ENCODE results near the gene TXNRD1.
"Not testable (repeated sequence)": the region's sequence is repeated elsewhere in the genome, so short reads cannot be mapped to it uniquely, and the experiment has no call there.

TXNRD1 gene

DNA sequence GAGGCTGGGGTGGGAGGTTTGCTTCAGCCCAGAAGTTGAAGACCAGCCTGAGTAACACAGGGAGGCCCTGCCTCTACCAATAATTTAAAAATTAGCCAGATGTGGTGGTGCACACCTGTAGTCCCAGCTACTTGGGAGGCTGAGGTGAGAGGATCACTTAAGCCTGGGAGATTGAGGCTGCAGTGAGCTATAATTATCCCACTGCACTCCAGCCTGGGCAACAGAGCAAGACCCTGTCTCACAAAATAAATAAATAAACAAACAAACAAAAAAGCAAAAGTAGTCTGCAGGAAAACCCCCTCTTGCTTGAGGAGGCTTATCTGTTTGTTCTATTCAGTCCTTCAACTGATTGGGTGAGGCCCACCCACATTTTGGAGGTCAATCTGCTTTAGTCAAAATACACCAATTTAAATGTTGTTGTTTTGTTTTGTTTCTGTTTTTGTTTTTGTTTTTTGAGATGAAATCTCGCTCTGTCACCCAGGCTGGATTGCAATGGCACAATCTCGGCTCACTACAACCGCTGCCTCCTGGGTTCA lies 24.9 kb upstream of the TXNRD1 start:
- no peak for DNase-seq (ENCODE audit: low spot score)

DNA sequence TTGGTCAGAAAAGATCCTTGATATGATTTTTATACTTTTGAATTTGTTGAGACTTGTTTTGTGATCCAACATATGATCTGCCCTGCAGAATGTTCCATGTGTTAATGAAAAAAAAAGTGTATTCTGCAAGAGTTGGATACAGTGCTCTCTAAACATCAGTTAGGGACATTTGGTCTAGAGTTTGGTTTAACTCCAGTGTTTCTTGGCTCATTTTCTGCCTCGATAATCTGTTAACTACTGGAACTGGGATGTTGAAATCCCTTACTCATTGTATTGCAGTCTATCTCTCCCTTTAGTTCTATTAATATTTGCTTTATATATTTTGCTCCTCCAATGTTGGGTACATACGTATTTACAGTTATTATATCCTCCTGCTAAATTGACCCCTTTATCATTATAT lies 18.3 kb upstream of the TXNRD1 start:
- no peak for DNase-seq (ENCODE audit: low spot score)

DNA sequence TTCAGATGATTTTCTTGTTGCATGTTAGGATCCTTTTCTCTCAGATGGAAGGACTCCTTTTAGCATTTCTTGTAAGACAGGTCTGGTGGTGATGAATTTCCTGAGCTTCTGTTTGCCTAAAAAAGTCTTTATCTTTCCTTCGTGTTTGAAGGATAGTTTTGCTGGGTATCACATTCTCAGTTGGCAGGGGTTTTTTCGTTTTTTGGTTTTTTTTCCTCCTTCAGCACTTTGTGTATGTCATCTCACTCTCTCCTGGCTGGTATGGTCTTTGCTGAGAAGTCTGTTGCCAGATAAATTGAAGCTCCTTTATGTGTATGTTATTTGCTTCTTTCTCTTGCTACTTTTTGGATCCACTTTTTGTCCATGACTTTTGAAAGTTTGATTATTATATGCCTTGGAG lies 15.6 kb upstream of the TXNRD1 start:
- DNase-seq (ENCODE audit: low spot score) = no peak

DNA sequence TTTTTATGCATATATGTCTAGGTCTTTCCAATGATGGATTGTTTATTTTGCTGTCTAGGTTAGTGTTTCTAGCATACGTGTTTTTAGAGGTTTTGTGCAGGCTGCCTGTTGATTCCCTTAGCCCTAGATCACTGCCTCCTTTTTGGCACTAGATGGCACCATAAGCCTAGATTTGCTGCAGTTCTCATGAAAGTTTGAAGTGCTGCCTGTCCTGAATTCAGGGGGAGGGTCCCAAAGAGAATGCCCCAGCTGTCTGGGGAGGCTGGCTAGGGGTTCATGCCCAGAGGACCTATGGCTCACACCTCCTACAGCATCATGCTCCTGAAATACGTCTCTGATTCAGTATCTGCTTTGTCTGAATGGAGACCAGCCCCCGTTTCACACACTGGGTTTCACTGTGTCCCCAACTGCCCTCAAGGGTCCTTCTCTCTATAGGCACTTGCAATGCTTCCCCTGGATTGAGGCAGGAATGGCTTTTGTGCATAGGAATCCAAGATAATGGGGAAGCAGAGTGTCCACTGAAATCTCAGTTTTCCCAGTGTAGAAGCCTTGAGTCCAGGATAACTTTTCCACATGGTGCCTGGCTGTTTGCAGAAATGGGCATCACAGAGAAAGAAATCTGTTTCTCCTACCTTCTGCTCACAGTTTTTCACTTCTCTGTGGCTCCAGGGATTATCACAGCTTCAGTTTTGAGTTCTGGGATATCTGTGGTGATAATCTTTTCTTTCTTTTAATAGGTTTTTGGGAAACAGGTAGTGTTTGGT lies 14.2 kb upstream of the TXNRD1 start:
- DNase-seq (ENCODE audit: low spot score) = peak; percentile 85

DNA sequence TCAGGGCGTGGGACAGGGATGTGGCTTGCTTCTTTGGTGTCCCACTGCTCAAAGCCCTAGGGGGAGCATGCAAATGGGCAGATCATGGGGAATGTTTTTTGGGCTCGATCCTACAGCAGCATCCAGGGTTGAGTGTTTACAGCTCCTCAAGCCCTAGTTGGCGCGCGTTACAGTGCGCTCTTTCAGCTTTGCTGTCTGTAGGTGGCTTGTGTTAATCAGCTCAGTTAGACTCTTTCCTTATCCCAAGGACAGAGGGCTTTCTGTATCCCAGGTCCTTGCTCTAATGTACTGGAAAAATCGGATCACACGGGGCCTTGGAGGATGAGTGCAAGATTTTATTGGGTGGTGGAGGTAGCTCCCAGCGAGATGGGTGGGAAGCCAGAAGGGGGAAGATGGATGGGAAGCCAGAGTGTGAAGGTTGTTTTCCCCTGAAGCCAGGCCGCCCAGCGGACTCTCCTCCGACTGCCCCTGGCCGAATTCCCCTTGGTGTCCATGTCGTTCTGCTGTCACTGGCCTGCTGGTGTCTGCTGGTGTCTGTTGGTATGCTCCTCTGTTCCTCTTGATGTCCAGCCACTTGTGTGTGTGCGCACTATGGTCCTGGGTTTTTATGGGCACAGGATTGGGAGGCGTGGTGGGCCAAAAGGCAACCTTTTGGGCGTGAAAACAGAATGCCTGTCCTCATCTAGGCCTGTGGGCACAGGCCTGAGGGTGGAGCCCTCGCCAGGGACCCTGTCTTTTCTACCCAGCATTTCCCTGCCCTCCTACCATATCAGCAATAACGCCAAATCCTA lies 10.7 kb upstream of the TXNRD1 start:
- no peak for DNase-seq (ENCODE audit: low spot score)

DNA sequence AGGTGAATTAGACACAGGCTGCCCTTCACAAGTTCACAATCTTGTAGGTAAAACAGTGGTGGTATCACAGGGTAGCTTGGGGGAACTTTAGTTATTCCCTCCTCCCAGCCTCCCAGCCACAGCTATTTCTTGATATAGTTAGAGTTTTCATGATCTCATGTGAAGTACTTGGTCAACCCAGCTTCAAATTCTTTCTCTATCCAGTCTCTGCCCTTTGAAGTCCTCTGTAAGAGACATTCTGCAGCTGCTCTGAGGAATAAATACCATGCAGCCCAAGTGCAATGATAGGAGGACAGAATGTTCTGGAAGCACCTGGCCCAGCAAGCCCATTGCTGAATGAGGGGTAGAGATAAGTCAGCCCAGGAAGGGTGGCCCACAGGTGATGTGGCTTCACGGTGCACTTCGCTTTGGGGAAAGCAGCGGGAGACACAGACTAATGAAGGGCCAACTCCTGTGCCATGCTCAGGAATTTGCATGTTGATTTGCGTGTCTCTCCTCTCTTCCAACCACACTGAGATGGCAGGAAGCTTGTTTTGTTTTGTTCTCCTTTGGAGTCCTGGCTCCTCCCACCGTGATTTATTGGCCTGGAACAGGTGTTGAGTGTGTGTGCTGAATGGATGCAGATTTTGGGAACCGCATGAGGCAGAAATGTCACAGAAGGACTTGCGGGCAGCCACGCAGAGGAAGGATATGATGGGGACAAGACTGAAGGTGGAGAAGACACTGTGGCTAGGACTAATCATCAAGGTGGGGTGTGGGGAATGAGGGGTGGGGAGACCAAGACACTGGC lies 8.0 kb upstream of the TXNRD1 start:
- DNase-seq (ENCODE audit: low spot score) = no peak

DNA sequence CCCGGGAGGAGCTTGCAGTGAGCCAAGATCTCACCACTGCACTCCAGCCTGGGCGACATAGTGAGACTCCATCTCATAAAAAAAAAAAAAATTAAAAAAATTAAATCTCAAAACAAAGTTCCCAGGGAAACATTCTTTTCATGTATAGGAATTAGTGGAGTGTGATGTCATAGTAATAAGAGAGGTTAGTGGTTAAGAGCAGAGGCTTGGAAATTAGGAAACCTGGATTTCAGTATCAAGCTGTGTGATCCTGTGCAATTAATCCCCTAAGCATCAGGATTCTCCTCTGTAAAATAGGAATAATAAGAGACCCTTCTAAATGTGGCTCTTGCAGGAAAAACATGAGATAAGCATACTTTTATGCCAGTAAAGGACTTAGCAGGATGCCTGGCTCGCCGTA lies 3.1 kb upstream of the TXNRD1 start:
- DNase-seq (ENCODE audit: low spot score) = no peak

DNA sequence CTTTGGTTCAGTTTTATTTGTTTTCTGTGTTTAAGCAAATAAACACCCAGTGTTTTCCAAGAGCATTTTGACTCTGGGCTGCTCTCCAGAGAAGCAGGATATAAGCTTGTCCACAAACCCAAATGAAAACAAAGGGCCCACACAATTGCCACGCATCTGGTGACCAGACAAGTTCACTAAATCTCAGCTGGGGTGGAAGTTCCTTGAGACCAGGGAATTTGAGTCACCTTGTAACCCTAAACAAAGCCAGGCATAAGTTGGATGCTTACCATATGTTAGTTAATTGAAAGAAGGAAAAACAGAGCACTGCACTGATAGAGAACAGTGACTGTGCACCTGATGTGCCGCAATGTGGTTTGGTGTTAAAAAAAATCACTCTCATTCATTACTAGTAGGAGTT lies 1.6 kb upstream of the TXNRD1 start:
- DNase-seq (ENCODE audit: low spot score) = no peak

DNA sequence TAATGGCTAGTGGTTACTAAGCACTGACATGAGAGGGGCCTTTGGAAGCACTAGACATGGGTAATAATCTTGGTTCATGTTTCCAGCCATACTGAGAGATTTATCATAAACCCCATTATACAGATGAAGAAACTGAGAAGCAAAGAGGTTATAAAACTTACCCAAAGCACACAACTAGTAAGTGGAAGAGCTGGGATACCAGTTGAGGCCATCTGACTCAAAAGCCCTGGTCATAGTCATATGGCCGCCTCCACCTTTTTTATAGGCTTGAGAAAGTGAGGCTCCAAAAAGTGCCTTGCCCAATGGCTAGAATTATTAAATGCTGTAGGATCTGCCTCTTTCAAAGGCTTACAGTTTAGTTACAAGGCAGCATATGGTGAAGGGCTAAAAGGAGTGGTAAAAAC lies 944 bp downstream of the TXNRD1 start:
- DNase-seq (ENCODE audit: low spot score) = no peak

DNA sequence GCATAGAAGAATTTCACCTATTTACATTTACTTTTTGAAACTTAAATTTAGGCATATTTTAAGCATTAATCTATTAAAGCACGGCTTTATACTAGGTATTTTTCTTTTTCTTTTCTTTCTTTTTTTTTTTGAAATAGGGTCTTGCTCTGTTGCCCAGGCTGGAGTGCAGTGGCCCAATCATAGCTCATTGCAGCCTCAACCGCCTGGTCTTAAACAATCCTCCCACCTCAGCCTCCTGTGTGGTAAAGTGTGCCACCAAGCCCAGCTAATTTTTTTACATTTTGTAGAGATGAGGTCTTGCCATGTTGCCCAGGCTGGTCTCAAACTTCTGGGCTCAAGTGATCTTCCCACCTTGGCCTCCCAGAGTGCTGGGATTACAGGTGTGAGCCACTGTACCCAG lies 2.9 kb downstream of the TXNRD1 start:
- not testable (repeated sequence) for DNase-seq (ENCODE audit: low spot score)

DNA sequence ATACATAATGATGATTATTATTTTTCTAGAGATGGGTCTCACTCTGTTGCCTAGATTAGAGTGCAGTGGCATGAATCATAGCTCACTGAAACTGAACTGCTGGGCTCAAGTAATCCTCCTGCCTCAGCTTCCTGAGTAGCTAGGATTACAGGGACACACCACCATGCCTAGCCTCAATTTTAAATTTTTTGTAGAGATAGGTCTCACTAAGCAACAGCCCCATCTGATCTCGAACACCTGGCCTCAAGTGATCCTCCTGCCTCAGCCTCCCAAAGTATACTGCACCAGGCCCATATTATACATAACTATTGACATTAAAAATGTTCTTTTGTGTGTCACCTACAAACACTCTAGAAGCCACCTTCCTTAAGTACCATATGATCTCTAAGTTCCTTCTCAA lies 3.4 kb downstream of the TXNRD1 start:
- DNase-seq (ENCODE audit: low spot score) = no peak

DNA sequence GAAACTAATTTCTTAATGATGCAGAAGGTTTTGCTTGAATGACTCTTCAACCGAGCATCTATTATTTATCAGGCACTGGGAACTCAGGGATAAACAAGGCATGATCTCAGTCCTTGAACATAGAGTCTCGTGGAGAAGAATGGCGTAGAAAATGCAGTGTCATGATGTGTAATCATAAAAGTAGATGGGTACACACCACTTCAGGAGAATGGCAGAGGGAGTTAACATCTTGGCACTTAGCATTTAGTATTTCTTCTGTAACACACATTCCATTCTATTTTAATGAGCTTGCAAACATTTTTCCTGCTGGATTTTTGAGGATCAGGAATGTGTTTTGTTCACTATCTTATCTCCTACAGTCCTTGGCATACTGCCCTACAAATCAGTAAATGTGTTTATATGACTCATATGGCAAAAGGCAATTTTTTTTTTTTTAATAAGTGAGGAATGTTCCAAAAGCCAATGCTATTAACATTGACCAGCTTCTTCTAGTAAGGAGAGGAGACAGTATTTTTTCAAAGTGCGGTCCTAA lies 3.8 kb downstream of the TXNRD1 start:
- no peak for DNase-seq (ENCODE audit: low spot score)

DNA sequence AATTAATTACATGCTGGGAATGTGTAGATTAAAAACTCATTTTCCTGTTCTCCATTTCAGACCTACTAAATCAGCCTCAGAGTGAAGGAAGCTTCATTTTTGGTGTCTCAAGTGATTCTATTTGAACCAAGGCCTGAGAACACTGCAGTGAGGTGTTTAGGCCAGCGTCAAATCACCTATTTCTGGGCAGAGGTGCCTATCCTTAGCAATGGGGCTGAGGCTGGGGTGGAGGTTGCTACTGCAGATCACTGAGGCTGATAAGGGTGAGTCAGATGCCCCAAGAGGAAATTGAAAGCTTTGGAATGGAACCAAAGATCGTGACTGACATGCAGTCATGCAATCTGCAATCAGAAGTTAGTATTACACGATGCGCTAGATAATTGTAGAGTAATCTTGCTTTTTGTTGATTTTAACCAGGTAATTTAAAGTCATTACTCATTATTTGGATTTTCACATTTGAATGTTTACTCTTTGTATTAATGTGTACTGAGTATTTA lies 4.4 kb downstream of the TXNRD1 start:
- DNase-seq (ENCODE audit: low spot score) = no peak

DNA sequence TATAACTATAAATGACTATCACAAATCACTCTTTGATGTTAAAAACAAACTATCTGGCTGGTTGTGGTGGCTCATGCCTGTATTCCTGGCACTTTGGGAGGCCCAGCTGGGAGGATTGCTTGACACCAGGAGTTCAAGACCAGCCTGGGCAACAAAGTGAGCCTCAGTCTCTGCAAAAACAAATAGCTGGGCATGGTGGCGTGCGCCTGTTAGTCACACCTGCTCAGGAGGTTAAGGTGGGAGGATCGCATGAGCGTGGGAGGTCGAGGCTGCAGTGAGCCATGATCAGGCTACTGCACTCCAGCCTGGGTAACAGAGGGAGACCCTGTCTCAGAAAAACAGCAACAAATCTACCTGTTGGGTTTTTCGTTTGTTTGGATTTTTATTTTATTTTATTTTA lies 5.4 kb downstream of the TXNRD1 start:
- no peak for DNase-seq (ENCODE audit: low spot score)

DNA sequence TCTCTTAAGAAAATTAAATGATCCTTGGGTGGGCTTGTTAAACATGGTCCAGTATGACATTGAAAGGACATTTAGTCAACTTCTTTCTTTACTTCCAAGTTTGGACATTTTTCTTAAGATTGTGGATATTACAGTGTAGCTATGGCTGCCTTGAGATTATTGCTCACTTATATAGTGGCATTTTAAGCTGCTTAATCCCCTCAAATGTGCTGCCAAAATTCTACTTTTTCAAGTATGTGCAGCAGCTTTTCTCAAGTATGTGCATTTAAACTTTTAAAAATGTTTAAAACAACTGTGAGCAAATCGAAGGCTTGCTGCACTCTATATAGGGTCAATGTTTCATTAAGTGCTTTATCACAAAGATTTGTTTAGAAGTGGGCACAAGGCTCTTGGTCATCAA lies 7.4 kb downstream of the TXNRD1 start:
- no peak for DNase-seq (ENCODE audit: low spot score)

DNA sequence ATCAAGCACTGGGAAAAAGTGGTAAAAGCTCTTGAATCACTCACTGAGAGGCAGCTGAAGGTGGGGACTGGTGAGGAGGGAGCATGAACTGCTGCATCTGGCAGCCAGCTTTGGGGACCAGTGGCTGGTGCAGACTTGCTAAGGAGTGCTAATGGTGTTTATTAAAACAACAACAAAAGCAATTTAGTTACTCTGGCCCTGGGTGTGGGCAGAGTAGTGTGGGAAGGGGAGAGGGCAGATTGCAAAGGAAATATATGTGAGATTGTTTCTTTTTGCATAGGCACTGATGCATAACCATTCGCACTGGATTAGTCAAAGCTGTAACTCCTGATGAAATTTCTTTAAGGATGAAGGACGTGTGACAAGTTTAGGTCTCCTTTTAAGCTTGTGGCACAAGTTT lies 8.1 kb downstream of the TXNRD1 start:
- DNase-seq (ENCODE audit: low spot score) = no peak

DNA sequence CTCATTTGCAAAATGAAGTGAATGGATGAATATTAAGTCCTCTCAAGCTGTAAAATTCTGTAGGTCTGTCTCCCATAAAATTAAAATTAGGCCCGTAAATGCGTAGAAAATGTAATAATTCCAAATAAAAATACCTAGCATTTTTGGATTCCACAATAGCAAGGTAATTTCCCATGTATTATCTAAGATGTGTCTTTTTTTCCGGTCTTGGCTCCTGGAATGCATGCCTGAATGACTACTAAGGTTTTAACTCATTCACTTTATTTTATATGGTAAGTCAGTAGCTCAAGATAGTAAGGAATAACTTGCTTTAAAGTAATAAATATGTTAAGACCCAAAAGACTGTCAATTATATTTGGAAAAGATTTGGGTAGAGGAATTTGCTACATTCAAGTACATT lies 11.1 kb downstream of the TXNRD1 start:
- DNase-seq (ENCODE audit: low spot score) = no peak

DNA sequence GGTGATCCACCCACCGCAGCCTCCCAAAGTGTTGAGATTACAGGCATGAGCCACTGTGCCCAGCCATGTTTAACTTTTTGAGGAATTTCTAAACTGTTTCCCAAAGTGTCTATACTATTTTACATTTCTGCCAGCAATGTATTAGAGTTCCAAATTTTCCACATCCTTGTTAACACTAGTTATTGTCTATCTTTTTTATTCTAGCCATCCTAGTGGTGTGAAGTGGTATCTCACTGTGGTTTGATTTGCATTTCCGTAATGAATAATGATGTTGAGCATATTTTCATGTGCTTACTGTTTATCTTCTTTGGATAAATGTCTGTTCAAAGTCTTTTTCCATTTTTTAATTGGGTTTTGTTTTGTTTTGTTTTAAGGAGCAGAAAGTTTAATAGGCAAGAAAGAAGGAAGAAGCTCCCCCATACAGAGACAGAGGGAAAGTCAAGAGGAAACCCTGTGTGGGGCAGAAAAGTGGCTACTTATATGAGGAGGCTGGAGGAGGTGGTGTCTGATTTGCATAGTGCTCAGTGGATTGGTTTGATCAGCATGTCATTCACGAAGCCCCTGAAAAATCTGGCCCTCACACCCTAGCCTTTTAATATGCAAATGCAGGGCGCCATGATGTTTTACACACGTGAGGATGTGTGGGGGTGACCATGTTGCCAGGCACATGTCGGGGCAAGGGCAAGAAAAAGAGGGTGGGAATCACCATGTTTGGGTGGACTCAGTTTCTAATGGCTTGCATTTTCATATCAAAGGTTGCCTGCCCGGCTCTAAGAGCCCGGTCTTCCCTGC lies 14.9 kb downstream of the TXNRD1 start:
- DNase-seq (ENCODE audit: low spot score) = peak; percentile 16

DNA sequence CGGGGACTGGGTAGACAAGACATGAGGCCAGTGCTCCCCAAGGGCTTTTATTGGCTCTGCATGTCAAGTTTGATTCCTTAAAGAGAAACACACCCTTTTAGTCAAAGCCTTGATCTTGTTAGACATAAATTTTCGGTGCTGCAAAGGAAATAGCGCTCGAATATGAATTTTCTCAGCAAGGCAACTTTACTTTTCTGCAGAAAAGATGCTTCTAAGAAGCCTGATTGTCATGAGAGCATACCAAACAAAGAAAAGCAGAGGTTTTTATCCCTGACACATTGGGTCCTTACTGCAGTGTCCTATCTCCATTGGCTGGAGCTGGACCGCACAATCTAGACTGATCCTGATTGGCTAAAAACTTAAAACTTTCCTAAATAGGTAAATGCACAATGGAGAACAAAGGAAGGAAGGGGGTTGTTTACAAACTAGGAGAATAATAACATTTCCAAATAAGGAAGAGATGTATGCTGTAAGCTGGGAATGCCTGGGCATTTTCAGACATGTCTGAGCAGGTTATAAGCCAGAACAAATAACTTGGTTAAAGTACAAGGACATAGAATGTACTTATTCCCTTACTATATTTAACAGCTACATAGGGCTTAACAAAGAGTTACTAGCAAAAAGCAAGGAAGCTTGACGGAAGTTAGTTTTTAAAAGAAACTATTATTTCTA lies 17.2 kb downstream of the TXNRD1 start:
- DNase-seq (ENCODE audit: low spot score) = no peak

DNA sequence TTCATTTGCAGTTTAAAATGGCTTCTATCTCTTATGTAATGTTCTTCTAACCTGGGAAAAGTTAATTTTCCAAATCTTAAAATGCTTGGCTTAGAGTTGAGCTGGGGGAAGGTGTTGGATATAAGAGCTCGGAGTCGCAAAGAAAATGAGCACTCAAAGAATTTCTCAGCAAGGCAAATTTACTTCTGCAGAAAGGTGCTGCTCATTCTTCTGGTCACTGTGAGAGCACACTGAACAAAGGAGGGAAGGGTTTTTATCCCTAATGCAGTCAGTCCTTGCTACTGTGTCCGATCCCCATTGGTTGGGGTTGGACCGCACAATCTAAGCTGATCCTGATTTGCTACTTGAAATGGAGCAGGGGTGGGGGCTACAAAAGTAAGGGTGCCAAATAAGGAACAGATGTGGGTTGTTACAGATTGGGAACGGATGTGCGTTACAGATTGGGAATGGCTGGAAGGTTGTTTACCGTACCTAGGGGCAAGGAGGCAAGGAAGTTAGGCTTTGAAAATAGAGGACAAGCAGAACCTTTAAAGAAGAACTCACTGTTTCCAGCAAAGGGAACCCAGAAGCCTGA lies 19.4 kb downstream of the TXNRD1 start:
- DNase-seq (ENCODE audit: low spot score) = no peak

Measured in NAMALWA (cell line).